HG03558 (cell line): ENCODE results near the gene CLTA.

Experiments used
- ATAC-seq: cut with Tn5 transposase; IDR thresholded peaks from one replicate; pipeline ENCODE4 v1.9.1; 2021; ENCODE audit warnings: moderate number of reproducible peaks; ENCODE audit not compliant: unreplicated experiment; ENCODE audit errors: extremely low read depth

The CLTA gene

GRCh38 chr9:36190388-36191289, at the start of gene CLTA:
TSS of gene CLTA (plus strand) at chr9:36190921. CDS start at chr9:36191057, 136 bp downstream.
- peak; percentile 93 for ATAC-seq

- no peak for ATAC-seq
These were observed 49.4 kb upstream of the CLTA start for GRCh38 chr9:36141288-36141687.

GRCh38 chr9:36141761-36142160, 49.0 kb upstream of the CLTA start:
- no peak for ATAC-seq

GRCh38 chr9:36142510-36143244, 48.0 kb upstream of the CLTA start:
- no peak for ATAC-seq

GRCh38 chr9:36143245-36143641, 47.5 kb upstream of the CLTA start:
- ATAC-seq, result no peak

GRCh38 chr9:36144309-36145232, 46.1 kb upstream of the CLTA start:
- ATAC-seq, result no peak

- no peak for ATAC-seq
These were observed 44.8 kb upstream of the CLTA start for GRCh38 chr9:36145970-36146369.

- ATAC-seq, result no peak
These were observed 44.1 kb upstream of the CLTA start for GRCh38 chr9:36146651-36147050.

GRCh38 chr9:36147441-36148175, 43.1 kb upstream of the CLTA start:
- no peak for ATAC-seq

GRCh38 chr9:36148311-36149051, 42.2 kb upstream of the CLTA start:
- ATAC-seq, result peak; percentile 40

- ATAC-seq, result no peak
These were observed 41.5 kb upstream of the CLTA start for GRCh38 chr9:36149197-36149596.

- no peak for ATAC-seq
These were observed 40.0 kb upstream of the CLTA start for GRCh38 chr9:36150574-36151315.

GRCh38 chr9:36151316-36152210, 39.2 kb upstream of the CLTA start:
- ATAC-seq, result peak; percentile 77

- no peak for ATAC-seq
These were observed 37.8 kb upstream of the CLTA start for GRCh38 chr9:36152741-36153438.

- no peak for ATAC-seq
These were observed 37.0 kb upstream of the CLTA start for GRCh38 chr9:36153746-36154145.

GRCh38 chr9:36154331-36154952, 36.3 kb upstream of the CLTA start:
- no peak for ATAC-seq
